ENCODE data around the gene GSDMA.
A peak's percentile ranks its signal among the peaks of the same experiment; 100 is the strongest.

The GSDMA gene

DNA sequence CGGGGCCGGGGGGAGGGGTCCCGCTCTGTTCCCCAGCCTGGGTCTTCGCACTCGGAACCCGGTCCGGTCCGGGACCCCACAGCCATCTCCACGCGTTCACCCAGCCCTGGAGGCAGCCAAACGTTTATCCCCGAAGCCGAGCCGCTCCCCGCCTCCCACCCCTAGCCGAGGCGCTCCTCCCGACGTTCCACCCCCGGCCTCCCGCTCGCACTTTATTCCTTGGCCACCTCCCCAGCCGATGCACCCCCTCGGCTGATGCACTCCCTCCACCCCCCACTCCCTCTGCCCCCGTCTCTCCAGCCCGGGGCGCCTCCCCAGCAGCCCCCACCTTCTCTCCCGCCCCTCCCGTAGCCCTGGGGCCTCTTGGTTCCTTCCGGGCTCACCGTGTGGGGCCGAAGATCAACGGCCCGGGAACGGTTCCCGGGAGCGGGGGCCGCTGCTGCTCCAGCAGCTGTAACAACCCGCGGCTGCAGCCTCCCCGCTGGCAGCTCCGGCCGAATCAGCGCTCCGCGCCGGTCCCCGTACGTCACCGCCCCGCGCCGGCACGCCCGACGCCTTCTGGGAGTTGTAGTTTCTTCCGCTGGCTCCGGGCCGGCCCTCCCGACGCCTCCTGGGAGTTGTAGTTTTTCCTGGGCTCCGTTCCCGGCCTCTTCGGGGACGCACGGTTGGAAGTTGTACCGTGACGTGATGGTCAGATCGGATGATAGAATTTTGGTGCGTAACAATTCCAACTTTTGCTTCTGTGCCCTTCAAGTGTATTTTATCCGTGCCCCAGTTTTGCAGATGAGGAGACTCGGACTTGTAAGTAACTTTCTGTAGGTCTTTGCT, 35.5 kb upstream of the GSDMA start, which contains the start of the genes LRRC3C and ORMDL3 (continued):
- TF ChIP-seq SP2 (tag by site-specific recombination; IDR thresholded peaks at IDR 0.05) (peak; percentile 54), OSR2 (tag by site-specific recombination; IDR thresholded peaks at IDR 0.05) (peak; percentile 90)

DNA sequence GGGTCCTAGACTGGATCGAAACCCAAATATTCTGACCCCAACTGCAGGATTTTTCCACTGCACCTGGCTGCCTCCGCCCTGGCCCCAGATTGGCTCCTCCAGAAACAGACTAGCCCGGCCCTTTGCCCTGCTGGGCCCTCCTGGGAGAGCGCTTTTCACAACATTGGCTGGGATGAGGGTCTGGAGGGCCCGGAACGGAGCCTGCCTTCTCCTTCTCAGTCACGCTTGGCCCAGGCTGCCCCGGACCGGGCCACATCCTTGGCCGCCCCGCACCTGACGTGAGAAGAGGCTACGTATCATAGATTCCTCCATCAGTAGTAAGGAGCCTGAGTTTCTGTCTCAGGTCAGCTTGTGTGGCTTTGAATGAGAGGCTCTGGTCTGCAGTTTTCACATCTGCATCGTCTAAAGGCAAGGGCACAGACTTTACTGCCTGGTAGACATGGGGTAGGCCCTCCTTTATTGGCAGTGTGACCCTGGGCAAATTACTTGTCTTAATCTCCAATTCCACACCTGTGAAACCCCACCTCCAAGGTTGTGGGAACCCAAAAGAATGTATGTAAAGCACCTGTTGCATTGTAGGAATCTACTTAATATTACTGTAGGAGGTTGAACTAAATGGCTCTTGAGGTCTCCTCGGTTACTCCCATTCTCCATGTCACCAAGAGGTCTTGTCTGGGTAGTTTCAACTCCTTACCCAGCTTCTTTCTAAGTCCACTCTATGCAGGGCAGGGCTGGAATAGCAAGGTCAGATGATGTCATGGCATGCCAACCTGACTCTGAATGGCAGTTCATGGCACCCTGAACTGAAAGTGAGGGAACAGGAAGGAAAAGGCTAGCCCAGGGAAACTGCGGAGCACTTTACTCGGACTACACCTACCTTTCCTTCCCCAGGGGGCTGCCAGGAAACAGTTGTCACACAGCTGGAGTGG, 34.6 kb upstream of the GSDMA start:
- peak overlapping the region; percentile 92 for H3K4me3 ChIP-seq (ENCODE audit: low read depth, low read length)
- POLR2A ChIA-PET: interaction anchor here (0.7 to 2.2 kb wide), 9 partner anchors 10 to 158 kb away, joined by 3 to 14 read pairs (median 3); partner anchors contain the start of genes GSDMB and PSMD3
- peak overlapping the region; percentile 84 for H3K27ac ChIP-seq (ENCODE audit: extremely low read depth, low read depth, low read length)
- peaks cover 18% of the 10 kb centered on the region for H3K4me1 ChIP-seq (ENCODE audit: control insufficient read depth, insufficient read depth, low read length)
- peaks cover 2 to 11% of the 10 kb centered on the region in 2 experiments; a peak in 1 of 3 replicates for H3K36me3 ChIP-seq (ENCODE audit: control insufficient read depth in 2 of 2, insufficient read depth in 1 of 2, low read length in 2 of 2)
- CTCF ChIA-PET: interaction anchor here (0.7 to 3.1 kb wide), 5 partner anchors 12 to 305 kb away, joined by 5 to 16 read pairs (median 6); partner anchors contain the start of gene PSMD3
- H3K9me3 ChIP-seq (ENCODE audit: control insufficient read depth, insufficient read depth, low read depth, low read length): no peaks in the 10 kb centered on the region
- TF ChIP-seq ZSCAN30 (tag by site-specific recombination; IDR thresholded peaks at IDR 0.05) (no peak; the same call in 1 of the 2 replicates), YY1 (tag by site-specific recombination; IDR thresholded peaks at IDR 0.05) (no peak), ZNF549 (tag by site-specific recombination; IDR thresholded peaks at IDR 0.05) (no peak), ZBTB21 (tag by site-specific recombination; IDR thresholded peaks at IDR 0.05) (0 out of 2 replicates have a peak, but pooled peaks have one; percentile 6), ZNF610 (tag by site-specific recombination; IDR thresholded peaks at IDR 0.05; ENCODE audit: borderline replicate concordance) (no peak), ZNF792 (tag by site-specific recombination; IDR thresholded peaks at IDR 0.05) (no peak), ZNF658 (tag by site-specific recombination; IDR thresholded peaks at IDR 0.05) (no peak), ZNF16 (tag by site-specific recombination; IDR thresholded peaks at IDR 0.05; ENCODE audit: low read depth) (no peak), ZNF600 (tag by site-specific recombination; IDR thresholded peaks at IDR 0.05) (peak; percentile 19), ZNF146 (tag by site-specific recombination; IDR thresholded peaks at IDR 0.05) (no peak), ZNF596 (tag by site-specific recombination; IDR thresholded peaks at IDR 0.05) (no peak), ZNF175 (tag by site-specific recombination; IDR thresholded peaks at IDR 0.05) (no peak), REPIN1 (tag by site-specific recombination; IDR thresholded peaks at IDR 0.05; ENCODE audit: low read depth) (no peak), ZNF670 (tag by site-specific recombination; IDR thresholded peaks at IDR 0.05; ENCODE audit: low read depth) (no peak), ZNF664 (tag by site-specific recombination; IDR thresholded peaks at IDR 0.05) (no peak), ZNF843 (tag by site-specific recombination; IDR thresholded peaks at IDR 0.05) (no peak), HOXA7 (CRISPR knock-in tag; IDR thresholded peaks at IDR 0.05; ENCODE audit: borderline replicate concordance) (no peak), ZSCAN16 (tag by site-specific recombination; IDR thresholded peaks at IDR 0.05) (no peak), ZNF157 (tag by site-specific recombination; IDR thresholded peaks at IDR 0.05) (no peak), ZNF521 (tag by site-specific recombination; IDR thresholded peaks at IDR 0.05) (no peak), ZNF23 (tag by site-specific recombination; IDR thresholded peaks at IDR 0.05; ENCODE audit: borderline replicate concordance) (no peak), SALL2 (tag by site-specific recombination; IDR thresholded peaks at IDR 0.05; ENCODE audit: borderline replicate concordance) (no peak), OVOL3 (tag by site-specific recombination; IDR thresholded peaks at IDR 0.05) (no peak), ZNF791 (tag by site-specific recombination; IDR thresholded peaks at IDR 0.05) (no peak)
- TF ChIP-seq, protein P1, sequence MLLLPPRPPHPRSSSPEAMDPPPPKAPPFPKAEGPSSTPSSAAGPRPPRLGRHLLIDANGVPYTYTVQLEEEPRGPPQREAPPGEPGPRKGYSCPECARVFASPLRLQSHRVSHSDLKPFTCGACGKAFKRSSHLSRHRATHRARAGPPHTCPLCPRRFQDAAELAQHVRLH (tag by site-specific recombination; IDR thresholded peaks at IDR 0.05): 0 out of 2 replicates have a peak, but pooled peaks have one; percentile 7
- TF ChIP-seq, protein P2, sequence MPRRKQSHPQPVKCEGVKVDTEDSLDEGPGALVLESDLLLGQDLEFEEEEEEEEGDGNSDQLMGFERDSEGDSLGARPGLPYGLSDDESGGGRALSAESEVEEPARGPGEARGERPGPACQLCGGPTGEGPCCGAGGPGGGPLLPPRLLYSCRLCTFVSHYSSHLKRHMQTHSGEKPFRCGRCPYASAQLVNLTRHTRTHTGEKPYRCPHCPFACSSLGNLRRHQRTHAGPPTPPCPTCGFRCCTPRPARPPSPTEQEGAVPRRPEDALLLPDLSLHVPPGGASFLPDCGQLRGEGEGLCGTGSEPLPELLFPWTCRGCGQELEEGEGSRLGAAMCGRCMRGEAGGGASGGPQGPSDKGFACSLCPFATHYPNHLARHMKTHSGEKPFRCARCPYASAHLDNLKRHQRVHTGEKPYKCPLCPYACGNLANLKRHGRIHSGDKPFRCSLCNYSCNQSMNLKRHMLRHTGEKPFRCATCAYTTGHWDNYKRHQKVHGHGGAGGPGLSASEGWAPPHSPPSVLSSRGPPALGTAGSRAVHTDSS (tag by site-specific recombination; IDR thresholded peaks at IDR 0.05): no peak
- TF ChIP-seq, protein P3, sequence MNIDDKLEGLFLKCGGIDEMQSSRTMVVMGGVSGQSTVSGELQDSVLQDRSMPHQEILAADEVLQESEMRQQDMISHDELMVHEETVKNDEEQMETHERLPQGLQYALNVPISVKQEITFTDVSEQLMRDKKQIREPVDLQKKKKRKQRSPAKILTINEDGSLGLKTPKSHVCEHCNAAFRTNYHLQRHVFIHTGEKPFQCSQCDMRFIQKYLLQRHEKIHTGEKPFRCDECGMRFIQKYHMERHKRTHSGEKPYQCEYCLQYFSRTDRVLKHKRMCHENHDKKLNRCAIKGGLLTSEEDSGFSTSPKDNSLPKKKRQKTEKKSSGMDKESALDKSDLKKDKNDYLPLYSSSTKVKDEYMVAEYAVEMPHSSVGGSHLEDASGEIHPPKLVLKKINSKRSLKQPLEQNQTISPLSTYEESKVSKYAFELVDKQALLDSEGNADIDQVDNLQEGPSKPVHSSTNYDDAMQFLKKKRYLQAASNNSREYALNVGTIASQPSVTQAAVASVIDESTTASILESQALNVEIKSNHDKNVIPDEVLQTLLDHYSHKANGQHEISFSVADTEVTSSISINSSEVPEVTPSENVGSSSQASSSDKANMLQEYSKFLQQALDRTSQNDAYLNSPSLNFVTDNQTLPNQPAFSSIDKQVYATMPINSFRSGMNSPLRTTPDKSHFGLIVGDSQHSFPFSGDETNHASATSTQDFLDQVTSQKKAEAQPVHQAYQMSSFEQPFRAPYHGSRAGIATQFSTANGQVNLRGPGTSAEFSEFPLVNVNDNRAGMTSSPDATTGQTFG (tag by site-specific recombination; IDR thresholded peaks at IDR 0.05; ENCODE audit: borderline replicate concordance): no peak
- TF ChIP-seq, protein P4, sequence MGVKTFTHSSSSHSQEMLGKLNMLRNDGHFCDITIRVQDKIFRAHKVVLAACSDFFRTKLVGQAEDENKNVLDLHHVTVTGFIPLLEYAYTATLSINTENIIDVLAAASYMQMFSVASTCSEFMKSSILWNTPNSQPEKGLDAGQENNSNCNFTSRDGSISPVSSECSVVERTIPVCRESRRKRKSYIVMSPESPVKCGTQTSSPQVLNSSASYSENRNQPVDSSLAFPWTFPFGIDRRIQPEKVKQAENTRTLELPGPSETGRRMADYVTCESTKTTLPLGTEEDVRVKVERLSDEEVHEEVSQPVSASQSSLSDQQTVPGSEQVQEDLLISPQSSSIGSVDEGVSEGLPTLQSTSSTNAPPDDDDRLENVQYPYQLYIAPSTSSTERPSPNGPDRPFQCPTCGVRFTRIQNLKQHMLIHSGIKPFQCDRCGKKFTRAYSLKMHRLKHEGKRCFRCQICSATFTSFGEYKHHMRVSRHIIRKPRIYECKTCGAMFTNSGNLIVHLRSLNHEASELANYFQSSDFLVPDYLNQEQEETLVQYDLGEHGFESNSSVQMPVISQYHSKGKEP (tag by site-specific recombination; IDR thresholded peaks at IDR 0.05): no peak
